ENCODE data around the gene RIMBP2.

Gene RIMBP2

DNA sequence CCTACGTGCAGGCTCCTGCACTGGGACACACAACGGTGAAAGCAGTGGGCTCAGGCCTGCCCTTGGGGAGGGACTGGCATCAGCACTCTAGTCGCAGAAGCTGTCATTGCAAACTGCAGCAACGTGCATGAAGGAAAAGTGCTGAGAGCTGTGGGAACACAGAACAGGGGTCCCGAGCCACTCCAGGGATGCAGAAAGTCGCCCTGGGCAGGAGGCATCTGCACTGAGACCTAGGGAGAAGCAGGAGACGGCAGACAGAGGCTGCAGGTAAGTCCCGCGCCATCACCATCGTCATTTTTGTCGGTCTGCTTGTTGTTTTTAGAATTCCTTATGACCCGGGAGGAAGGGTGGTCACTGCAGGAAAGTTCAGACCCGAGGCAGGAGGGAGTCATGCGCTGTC, 21.6 kb upstream of the RIMBP2 start:
- DNase-seq (ENCODE audit: low read depth) = no peak

- DNase-seq (ENCODE audit: low read depth) = no peak
Measured at GRCh38 chr12:130729344-130729743, 13.2 kb upstream of the RIMBP2 start.

- no peak for DNase-seq (ENCODE audit: low read depth)
Measured at GRCh38 chr12:130728158-130729058, 12.3 kb upstream of the RIMBP2 start.

GRCh38 chr12:130719263-130719859, 3.3 kb upstream of the RIMBP2 start:
- DNase-seq (ENCODE audit: low read depth) = no peak

GRCh38 chr12:130717752-130718151, 1.7 kb upstream of the RIMBP2 start:
- no peak for DNase-seq (ENCODE audit: low read depth)

DNA sequence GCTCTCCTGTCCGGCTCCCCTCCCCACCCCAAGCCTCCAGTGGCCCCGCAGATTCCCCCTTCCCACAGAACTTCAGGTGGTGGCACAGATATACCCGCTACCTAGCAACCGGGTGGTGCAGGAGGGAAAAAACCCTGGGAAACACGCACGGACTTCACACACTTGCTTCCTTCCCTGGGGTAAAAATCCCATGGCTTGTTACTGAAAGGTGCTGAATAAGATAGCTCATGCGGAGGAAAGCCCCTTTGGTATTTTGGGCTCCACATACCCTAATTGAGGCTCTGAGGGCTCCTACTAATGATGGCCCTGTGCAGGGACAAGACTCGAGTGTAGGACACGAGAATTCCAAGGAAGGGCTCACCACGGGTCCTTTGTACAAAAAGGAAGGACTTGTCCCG, 869 bp upstream of the RIMBP2 start:
- no peak for DNase-seq (ENCODE audit: low read depth)

GRCh38 chr12:130715150-130715997, 725 bp downstream of the RIMBP2 start:
- no peak for DNase-seq (ENCODE audit: low read depth)

- DNase-seq (ENCODE audit: low read depth) = no peak
Measured at GRCh38 chr12:130714591-130715149, 1.4 kb downstream of the RIMBP2 start.

GRCh38 chr12:130714091-130714590, 2.0 kb downstream of the RIMBP2 start:
- no peak for DNase-seq (ENCODE audit: low read depth)

GRCh38 chr12:130713581-130713991, 2.5 kb downstream of the RIMBP2 start:
- no peak for DNase-seq (ENCODE audit: low read depth)

GRCh38 chr12:130712346-130713065, 3.6 kb downstream of the RIMBP2 start:
- DNase-seq (ENCODE audit: low read depth) = no peak

DNA sequence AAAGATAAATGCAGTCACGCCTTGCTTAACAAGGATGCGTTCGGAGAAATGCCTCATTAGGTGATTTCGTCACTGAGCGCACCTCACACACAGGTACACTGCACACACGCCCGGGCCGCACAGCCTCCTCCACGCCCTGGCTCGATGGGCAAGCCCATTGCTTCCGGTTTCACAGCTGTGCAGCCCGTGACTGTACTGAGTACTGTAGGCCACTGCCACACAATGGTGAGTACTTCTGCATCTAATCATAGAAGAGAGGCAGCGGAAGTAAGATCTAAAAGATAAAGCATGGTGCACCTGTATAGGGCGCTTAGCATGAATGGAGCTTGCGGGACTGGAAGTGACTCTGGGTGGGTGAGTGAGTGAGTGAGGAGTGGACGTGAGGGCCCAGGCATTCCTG, 4.3 kb downstream of the RIMBP2 start:
- no peak for DNase-seq (ENCODE audit: low read depth)

DNA sequence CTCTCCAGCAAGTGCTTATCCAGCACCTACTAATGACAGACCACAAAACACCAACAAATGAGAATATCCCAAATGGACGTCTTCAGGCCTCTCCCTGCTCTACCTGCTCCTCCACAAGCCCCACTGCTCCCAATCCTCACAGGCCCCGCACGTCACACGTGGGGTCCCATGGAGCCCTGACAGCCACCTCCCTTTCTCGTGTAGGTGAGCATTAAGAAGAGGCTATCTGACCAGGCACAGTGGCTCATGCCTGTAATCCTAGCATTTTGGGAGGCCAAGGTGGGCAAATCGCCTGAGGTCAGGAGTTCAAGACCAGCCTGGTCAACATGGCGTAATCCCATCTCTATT, 5.4 kb downstream of the RIMBP2 start:
- DNase-seq (ENCODE audit: low read depth) = no peak

- DNase-seq (ENCODE audit: low read depth) = no peak
Measured at GRCh38 chr12:130709971-130710732, 5.9 kb downstream of the RIMBP2 start.

- DNase-seq (ENCODE audit: low read depth) = no peak
Measured at GRCh38 chr12:130709151-130709970, 6.7 kb downstream of the RIMBP2 start.

DNA sequence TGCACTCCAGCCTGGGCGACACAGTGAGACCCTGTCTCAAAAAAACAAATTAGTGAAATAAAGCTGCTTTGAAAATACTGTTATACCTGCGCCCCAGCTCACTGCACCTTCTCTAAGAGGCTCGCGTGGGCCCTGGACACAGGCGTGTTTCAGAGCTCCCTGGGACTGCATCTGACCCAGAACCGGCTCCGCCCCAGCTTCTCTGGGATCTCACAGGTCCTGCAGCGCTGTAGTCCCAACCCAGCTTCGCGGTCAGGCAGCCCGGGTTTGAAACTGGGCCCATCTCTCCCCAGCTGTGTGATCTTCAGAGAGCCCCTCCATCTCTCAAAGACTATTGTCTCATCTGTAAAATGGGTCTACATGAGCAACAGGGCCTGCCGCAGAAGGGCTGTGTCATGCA, 7.5 kb downstream of the RIMBP2 start:
- no peak for DNase-seq (ENCODE audit: low read depth)

DNA sequence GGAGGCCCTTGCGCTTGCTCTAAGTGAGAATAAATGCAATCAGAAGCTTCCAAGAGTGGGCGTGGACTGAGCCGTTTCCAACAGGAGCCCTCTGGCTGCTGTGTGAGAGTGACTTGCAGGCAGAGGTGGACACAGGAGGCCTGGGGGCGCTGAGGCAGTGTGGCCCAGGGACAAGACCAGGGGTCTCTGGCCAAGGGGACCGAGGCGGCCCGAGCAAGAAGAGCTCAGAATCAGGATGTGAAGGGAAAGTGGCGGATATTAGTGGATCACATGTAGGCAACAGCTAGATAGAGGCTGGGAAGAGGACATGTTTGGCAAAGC, 8.6 kb downstream of the RIMBP2 start:
- no peak for DNase-seq (ENCODE audit: low read depth)

- no peak for DNase-seq (ENCODE audit: low read depth)
Measured at GRCh38 chr12:130706885-130707570, 9.1 kb downstream of the RIMBP2 start.

GRCh38 chr12:130706311-130706710, 9.8 kb downstream of the RIMBP2 start:
- no peak for DNase-seq (ENCODE audit: low read depth)

Measured in EH (cell line).